Gastroesophageal sphincter (tissue), 3 donors: ENCODE results near the gene TXNRD3.

Experiments used
- EP300 ChIP-seq: sonication (generic); formaldehyde crosslinking; IDR thresholded peaks from one replicate; pipeline ENCODE4 v1.6.1; 2017; ENCODE audit warnings: antibody characterized with exemption, mild to moderate bottlenecking
- POLR2A ChIP-seq, 2 donors: fragments of 450-650 bp; IDR thresholded peaks; one replicate each; pipeline ENCODE4 v1.6.1; 2017; ENCODE audit warnings: antibody characterized with exemption in 2 of 2, mild to moderate bottlenecking in 2 of 2, moderate library complexity in 1 of 2
- POLR2AphosphoS5 ChIP-seq: sonication (generic); formaldehyde crosslinking; IDR thresholded peaks from one replicate; pipeline ENCODE4 v1.6.1; 2017; ENCODE audit warnings: antibody characterized with exemption
- TF ChIP-seq, protein P1 (sequence below), 4 experiments: fragments of 200-600 bp in 2 of 4; fragments of 450-650 bp in 2 of 4; sonication (generic) in 1 of 4; IDR thresholded peaks; one replicate each; pipeline ENCODE4 v1.5.1; 2017 to 2019; ENCODE audit warnings: antibody characterized with exemption in 4 of 4, mild to moderate bottlenecking in 2 of 4, moderate library complexity in 2 of 4

DNA sequence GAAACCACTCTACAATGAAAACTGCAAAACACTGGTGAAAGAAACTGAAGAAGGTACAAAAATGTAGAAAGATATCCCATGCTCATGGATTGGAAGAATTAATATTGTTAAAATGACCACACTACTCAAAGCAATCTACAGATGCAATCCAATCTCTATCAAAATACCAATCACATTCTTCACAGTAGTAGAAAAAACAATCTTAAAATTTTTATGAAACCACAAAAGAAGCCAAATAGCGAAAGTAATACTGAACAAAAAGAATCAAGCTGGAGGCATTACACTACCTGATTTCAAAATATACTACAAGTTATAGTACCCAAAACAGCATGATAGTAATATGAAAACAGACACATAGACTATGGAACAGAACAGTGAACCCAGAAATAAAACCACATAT is 36.9 kb downstream of the TXNRD3 start:
- TF ChIP-seq POLR2AphosphoS5, result no peak
- TF ChIP-seq, protein P1, sequence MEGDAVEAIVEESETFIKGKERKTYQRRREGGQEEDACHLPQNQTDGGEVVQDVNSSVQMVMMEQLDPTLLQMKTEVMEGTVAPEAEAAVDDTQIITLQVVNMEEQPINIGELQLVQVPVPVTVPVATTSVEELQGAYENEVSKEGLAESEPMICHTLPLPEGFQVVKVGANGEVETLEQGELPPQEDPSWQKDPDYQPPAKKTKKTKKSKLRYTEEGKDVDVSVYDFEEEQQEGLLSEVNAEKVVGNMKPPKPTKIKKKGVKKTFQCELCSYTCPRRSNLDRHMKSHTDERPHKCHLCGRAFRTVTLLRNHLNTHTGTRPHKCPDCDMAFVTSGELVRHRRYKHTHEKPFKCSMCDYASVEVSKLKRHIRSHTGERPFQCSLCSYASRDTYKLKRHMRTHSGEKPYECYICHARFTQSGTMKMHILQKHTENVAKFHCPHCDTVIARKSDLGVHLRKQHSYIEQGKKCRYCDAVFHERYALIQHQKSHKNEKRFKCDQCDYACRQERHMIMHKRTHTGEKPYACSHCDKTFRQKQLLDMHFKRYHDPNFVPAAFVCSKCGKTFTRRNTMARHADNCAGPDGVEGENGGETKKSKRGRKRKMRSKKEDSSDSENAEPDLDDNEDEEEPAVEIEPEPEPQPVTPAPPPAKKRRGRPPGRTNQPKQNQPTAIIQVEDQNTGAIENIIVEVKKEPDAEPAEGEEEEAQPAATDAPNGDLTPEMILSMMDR (IDR thresholded peaks at IDR 0.05), result no peak
- no peak for TF ChIP-seq POLR2A (IDR thresholded peaks at IDR 0.05)
- TF ChIP-seq EP300, result no peak
